SH-SY5Y (cell line): ENCODE results near the gene ADAMTSL1.

ENCODE experiments used
- GATA2 ChIP-seq: IDR thresholded peaks from 2 replicates; pipeline ENCODE4 v1.6.1; 2011; ENCODE audit warnings: mild to moderate bottlenecking, low read depth, low read length
- GATA3 ChIP-seq: IDR thresholded peaks from 2 replicates; pipeline ENCODE4 v1.6.1; 2011; ENCODE audit warnings: low read depth, mild to moderate bottlenecking, low read length, moderate library complexity

Gene ADAMTSL1

GRCh38 chr9:18923167-18923566 is 449.2 kb downstream of the ADAMTSL1 start:
- TF ChIP-seq GATA2: peak; percentile 41
- no peak for TF ChIP-seq GATA3

GRCh38 chr9:18923671-18924430 is 449.9 kb downstream of the ADAMTSL1 start:
- TF ChIP-seq GATA2: no peak
- no peak for TF ChIP-seq GATA3

- TF ChIP-seq GATA3 (no peak), GATA2 (no peak)
Measured at GRCh38 chr9:18925880-18926279, 451.9 kb downstream of the ADAMTSL1 start.

GRCh38 chr9:18926513-18926912 is 452.6 kb downstream of the ADAMTSL1 start:
- no peak for TF ChIP-seq GATA2
- no peak for TF ChIP-seq GATA3

GRCh38 chr9:18928711-18929110 is 454.8 kb downstream of the ADAMTSL1 start:
- TF ChIP-seq GATA2: no peak
- no peak for TF ChIP-seq GATA3

GRCh38 chr9:18935541-18935940 is 461.6 kb downstream of the ADAMTSL1 start:
- TF ChIP-seq GATA3: no peak
- TF ChIP-seq GATA2: no peak

GRCh38 chr9:18936094-18936871 is 462.3 kb downstream of the ADAMTSL1 start:
- 0 out of 2 replicates have a peak, but pooled peaks have one; percentile 22 for TF ChIP-seq GATA2
- no peak for TF ChIP-seq GATA3

- no peak for TF ChIP-seq GATA3
- no peak for TF ChIP-seq GATA2
Measured at GRCh38 chr9:18939943-18940342, 466.0 kb downstream of the ADAMTSL1 start.

GRCh38 chr9:18941060-18941740 is 467.2 kb downstream of the ADAMTSL1 start:
- TF ChIP-seq GATA3 (no peak), GATA2 (no peak)

GRCh38 chr9:18942801-18943200 is 468.8 kb downstream of the ADAMTSL1 start:
- no peak for TF ChIP-seq GATA2
- TF ChIP-seq GATA3: no peak

- TF ChIP-seq GATA3 (no peak), GATA2 (no peak)
Measured at GRCh38 chr9:18947892-18948339, 474.0 kb downstream of the ADAMTSL1 start.

GRCh38 chr9:18951936-18952335 is 478.0 kb downstream of the ADAMTSL1 start:
- TF ChIP-seq GATA2 (no peak), GATA3 (no peak)

GRCh38 chr9:18955626-18956025 is 481.7 kb downstream of the ADAMTSL1 start:
- TF ChIP-seq GATA2 (no peak), GATA3 (no peak)
